ENCODE measurements around the gene EBP. TPM values are rescaled to one million over a fixed set of nuclear protein-coding genes. Genes with fewer than 3 reads are reported as not detected.

The EBP gene
- total and polyA plus RNA-seq, 9 of the 15 experiments (the other 6 are each of a cell fraction or from before 2014, with no cell fraction given) = 228 to 987 (median 274) TPM

DNA sequence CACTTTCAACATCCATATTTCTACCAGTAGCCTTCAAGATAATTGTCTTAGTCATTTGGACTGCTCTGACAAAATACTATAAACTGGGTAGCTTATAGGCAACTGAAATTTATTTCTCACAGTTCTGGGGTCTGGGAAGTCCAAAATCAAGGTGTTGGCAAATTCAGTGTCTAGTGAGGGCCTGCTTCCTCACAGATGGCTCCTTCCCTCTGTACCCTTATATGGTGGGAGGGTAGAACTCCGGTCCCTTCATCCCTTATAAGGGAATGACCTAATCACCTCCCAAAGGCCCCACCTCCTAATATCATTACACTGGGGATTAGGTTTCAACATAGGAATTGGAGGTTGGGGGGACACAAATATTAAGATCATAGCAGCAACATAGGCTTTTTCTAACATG is 10.6 kb downstream of the EBP start:
- peaks cover 23% of the 10 kb centered on the region; the same call in 2 of the 3 replicates for H3K36me3 ChIP-seq (ENCODE audit: control insufficient read depth, insufficient read depth, low read length)
- no TSS peak for BruUV-seq (replicated peaks)
- DNase-seq (ENCODE audit: extremely low read depth in 1 of 4, low spot score in 3 of 4) (peak in 1 of 4 experiments; percentile 5), ATAC-seq (peak; percentile 31; the same call in 1 of the 3 replicates), FAIRE-seq (no peak)
- TF ChIP-seq PHF8 (IDR thresholded peaks at IDR 0.05; ENCODE audit: borderline replicate concordance, low read length) (no peak), BACH1 (tag; IDR thresholded peaks at IDR 0.05) (peak; percentile 26; the same call in 1 of the 2 replicates), RBM34 (IDR thresholded peaks at IDR 0.05; ENCODE audit: borderline replicate concordance, insufficient read depth, low read length) (no peak), NR2C2 (CRISPR knock-in tag; IDR thresholded peaks at IDR 0.05) (no peak), NR2C2 (tag; IDR thresholded peaks at IDR 0.05) (peak; percentile 8; the same call in 1 of the 2 replicates), SRF (CRISPR knock-in tag; IDR thresholded peaks at IDR 0.05) (peak in 1 of 2 experiments; percentile 96; a peak in 2 of 4 replicates), ZNF644 (tag; IDR thresholded peaks at IDR 0.05; ENCODE audit: low read depth) (peak; percentile 32; the same call in 1 of the 2 replicates), ZNF766 (CRISPR knock-in tag; conservative IDR thresholded peaks at IDR 0.05) (0 out of 2 replicates have a peak, but pooled peaks have one; percentile 7), CBX5 (IDR thresholded peaks at IDR 0.05; ENCODE audit: borderline replicate concordance, low read depth) (no peak), TAF1 (IDR thresholded peaks at IDR 0.05; ENCODE audit: control insufficient read depth, extremely low read depth, insufficient read depth, low read length, severe bottlenecking) (no peak), FOSL1 (tag; conservative IDR thresholded peaks at IDR 0.05) (0 out of 2 replicates have a peak, but pooled peaks have one; percentile 4), ZNF146 (CRISPR knock-in tag; IDR thresholded peaks at IDR 0.05; ENCODE audit: unreplicated experiment) (no peak)
- TF ChIP-seq, protein P1, sequence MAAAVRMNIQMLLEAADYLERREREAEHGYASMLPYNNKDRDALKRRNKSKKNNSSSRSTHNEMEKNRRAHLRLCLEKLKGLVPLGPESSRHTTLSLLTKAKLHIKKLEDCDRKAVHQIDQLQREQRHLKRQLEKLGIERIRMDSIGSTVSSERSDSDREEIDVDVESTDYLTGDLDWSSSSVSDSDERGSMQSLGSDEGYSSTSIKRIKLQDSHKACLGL (CRISPR knock-in tag; IDR thresholded peaks at IDR 0.05; ENCODE audit: borderline replicate concordance, poor library complexity, severe bottlenecking) = no peak
- TF ChIP-seq, protein P2, sequence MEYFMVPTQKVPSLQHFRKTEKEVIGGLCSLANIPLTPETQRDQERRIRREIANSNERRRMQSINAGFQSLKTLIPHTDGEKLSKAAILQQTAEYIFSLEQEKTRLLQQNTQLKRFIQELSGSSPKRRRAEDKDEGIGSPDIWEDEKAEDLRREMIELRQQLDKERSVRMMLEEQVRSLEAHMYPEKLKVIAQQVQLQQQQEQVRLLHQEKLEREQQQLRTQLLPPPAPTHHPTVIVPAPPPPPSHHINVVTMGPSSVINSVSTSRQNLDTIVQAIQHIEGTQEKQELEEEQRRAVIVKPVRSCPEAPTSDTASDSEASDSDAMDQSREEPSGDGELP (CRISPR knock-in tag; IDR thresholded peaks at IDR 0.05; ENCODE audit: borderline replicate concordance) = no peak
- peak overlapping the region; percentile 64 for H2AFZ ChIP-seq (ENCODE audit: low read depth, low read length)
- 20% methylated on average over 1 of the region's 1 CpG for WGBS (ENCODE audit: insufficient coverage, low coverage, missing lambda C conversion rate)
- ChIA-PET CTCF (ENCODE audit: low intra/inter-chr PET ratio) (no interaction called here), POLR2A (interaction anchor here (0.6 to 2.2 kb wide), 5 partner anchors 8 to 1387 kb away, joined by 3 to 10 read pairs (median 3); partner anchors contain the start of genes RBM10, RBM3 and TBC1D25)
- no peaks in the 10 kb centered on the region for H3K9me3 ChIP-seq (replicated peaks; ENCODE audit: control insufficient read depth, insufficient read depth, low read depth, low read length)
- H3K27ac ChIP-seq (ENCODE audit: extremely low read depth, low read depth, low read length) = peak overlapping the region; percentile 83
- H3K79me2 ChIP-seq (ENCODE audit: control insufficient read depth, insufficient read depth, low read length) = no peaks in the 10 kb centered on the region
- peak overlapping the region; percentile 55; the same call in 1 of the 2 replicates for H3K4me2 ChIP-seq (ENCODE audit: insufficient read depth, low read length)
- peaks cover 2 to 17% of the 10 kb centered on the region in 2 experiments; a peak in 4 of 5 replicates for H3K4me1 ChIP-seq (replicated peaks in 1 of 2; ENCODE audit: control insufficient read depth in 2 of 2, insufficient read depth in 2 of 2, low read length in 2 of 2)
- H3K4me3 ChIP-seq = no peak overlapping the region
- intact Hi-C loops (cut with micrococcal nuclease) (no loop called here), in situ Hi-C loops (cut with MboI) (no loop called here)
- H3K9me1 ChIP-seq (ENCODE audit: control insufficient read depth, insufficient read depth, low read length) = no peaks in the 10 kb centered on the region
- H4K20me1 ChIP-seq (replicated peaks; ENCODE audit: control insufficient read depth, insufficient read depth, low read length) = no peaks in the 10 kb centered on the region
- H3K9ac ChIP-seq (ENCODE audit: insufficient read depth in 1 of 2, low read depth in 2 of 2, low read length in 2 of 2) = peak overlapping the region in 1 of 2 experiments; percentile 39; a peak in 1 of 4 replicates
- no peaks in the 10 kb centered on the region for H3K27me3 ChIP-seq (ENCODE audit: control insufficient read depth in 2 of 2, insufficient read depth in 2 of 2, low read length in 2 of 2)
